ENCODE measurements around the gene L3MBTL2.

DNA sequence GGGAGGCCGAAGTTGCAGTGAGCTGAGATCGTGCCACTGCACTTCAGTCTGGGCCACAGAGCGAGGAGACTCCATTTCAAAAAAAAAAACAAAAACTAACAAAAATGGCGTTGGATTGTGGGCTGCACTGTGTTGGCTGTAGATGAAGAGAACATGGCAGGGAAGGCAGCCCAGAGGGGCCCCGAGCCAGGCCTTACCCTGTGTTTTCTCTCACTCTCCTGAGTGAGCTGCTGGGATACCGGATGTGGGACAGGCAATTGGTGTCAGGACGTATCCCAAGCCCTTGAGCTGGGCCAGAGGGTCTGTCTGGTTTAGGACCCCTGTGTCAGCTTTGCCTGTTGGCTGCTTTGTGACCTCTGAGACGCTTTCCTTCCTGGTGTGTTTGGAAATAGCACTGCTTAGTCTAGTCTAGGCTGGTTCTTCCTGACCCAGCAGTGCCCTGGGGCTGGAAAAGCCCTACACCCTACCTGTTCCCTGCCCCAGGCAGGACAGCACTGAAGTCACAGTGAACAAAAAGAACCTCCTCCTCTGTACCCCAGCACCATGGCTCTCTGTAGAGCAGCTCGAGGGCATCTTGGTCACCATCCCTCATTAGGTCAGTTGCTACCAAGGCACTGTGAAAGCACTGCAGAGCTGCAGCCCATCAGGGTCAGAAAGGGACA, 17.9 kb downstream of the L3MBTL2 start:
- no peak for TF ChIP-seq GABPB1 (CRISPR knock-in tag; IDR thresholded peaks at IDR 0.05)
- TF ChIP-seq, protein P1, sequence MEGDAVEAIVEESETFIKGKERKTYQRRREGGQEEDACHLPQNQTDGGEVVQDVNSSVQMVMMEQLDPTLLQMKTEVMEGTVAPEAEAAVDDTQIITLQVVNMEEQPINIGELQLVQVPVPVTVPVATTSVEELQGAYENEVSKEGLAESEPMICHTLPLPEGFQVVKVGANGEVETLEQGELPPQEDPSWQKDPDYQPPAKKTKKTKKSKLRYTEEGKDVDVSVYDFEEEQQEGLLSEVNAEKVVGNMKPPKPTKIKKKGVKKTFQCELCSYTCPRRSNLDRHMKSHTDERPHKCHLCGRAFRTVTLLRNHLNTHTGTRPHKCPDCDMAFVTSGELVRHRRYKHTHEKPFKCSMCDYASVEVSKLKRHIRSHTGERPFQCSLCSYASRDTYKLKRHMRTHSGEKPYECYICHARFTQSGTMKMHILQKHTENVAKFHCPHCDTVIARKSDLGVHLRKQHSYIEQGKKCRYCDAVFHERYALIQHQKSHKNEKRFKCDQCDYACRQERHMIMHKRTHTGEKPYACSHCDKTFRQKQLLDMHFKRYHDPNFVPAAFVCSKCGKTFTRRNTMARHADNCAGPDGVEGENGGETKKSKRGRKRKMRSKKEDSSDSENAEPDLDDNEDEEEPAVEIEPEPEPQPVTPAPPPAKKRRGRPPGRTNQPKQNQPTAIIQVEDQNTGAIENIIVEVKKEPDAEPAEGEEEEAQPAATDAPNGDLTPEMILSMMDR (IDR thresholded peaks at IDR 0.05): no peak
- TF ChIP-seq CREB1 (CRISPR knock-in tag; IDR thresholded peaks at IDR 0.05): no peak
- TF ChIP-seq, protein P2, sequence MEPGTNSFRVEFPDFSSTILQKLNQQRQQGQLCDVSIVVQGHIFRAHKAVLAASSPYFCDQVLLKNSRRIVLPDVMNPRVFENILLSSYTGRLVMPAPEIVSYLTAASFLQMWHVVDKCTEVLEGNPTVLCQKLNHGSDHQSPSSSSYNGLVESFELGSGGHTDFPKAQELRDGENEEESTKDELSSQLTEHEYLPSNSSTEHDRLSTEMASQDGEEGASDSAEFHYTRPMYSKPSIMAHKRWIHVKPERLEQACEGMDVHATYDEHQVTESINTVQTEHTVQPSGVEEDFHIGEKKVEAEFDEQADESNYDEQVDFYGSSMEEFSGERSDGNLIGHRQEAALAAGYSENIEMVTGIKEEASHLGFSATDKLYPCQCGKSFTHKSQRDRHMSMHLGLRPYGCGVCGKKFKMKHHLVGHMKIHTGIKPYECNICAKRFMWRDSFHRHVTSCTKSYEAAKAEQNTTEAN (CRISPR knock-in tag; IDR thresholded peaks at IDR 0.05): no peak
- TF ChIP-seq FOXJ3 (CRISPR knock-in tag; IDR thresholded peaks at IDR 0.05; ENCODE audit: borderline replicate concordance): no peak
- no peak for TF ChIP-seq TCF7 (CRISPR knock-in tag; IDR thresholded peaks at IDR 0.05; ENCODE audit: low read depth)
- TF ChIP-seq, protein P3, sequence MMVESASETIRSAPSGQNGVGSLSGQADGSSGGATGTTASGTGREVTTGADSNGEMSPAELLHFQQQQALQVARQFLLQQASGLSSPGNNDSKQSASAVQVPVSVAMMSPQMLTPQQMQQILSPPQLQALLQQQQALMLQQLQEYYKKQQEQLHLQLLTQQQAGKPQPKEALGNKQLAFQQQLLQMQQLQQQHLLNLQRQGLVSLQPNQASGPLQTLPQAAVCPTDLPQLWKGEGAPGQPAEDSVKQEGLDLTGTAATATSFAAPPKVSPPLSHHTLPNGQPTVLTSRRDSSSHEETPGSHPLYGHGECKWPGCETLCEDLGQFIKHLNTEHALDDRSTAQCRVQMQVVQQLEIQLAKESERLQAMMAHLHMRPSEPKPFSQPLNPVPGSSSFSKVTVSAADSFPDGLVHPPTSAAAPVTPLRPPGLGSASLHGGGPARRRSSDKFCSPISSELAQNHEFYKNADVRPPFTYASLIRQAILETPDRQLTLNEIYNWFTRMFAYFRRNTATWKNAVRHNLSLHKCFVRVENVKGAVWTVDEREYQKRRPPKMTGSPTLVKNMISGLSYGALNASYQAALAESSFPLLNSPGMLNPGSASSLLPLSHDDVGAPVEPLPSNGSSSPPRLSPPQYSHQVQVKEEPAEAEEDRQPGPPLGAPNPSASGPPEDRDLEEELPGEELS (CRISPR knock-in tag; IDR thresholded peaks at IDR 0.05): no peak
- TF ChIP-seq ELF4 (CRISPR knock-in tag; IDR thresholded peaks at IDR 0.05; ENCODE audit: low read depth): no peak
- TF ChIP-seq NFATC4 (CRISPR knock-in tag; IDR thresholded peaks at IDR 0.05): no peak
- TF ChIP-seq, protein P4, sequence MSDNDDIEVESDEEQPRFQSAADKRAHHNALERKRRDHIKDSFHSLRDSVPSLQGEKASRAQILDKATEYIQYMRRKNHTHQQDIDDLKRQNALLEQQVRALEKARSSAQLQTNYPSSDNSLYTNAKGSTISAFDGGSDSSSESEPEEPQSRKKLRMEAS (CRISPR knock-in tag; IDR thresholded peaks at IDR 0.05): no peak
